Neural progenitor cell (in vitro differentiated cells): ENCODE results near the gene CDCA4.

Experiments used
- EZH2 ChIP-seq: fragments of 200-600 bp; sonication (generic); IDR thresholded peaks from 2 replicates; pipeline ENCODE4 v1.6.1; 2017; ENCODE audit warnings: antibody characterized with exemption, mild to moderate bottlenecking, moderate library complexity
- EZH2phosphoT487 ChIP-seq: fragments of 200-600 bp; sonication (generic); IDR thresholded peaks from 2 replicates; pipeline ENCODE4 v1.6.1; 2017; ENCODE audit warnings: antibody characterized with exemption
- TF ChIP-seq, protein P1 (sequence below): fragments of 200-600 bp; sonication (generic); IDR thresholded peaks from 2 replicates; pipeline ENCODE4 v1.5.1; 2017; ENCODE audit warnings: antibody characterized with exemption, mild to moderate bottlenecking

DNA sequence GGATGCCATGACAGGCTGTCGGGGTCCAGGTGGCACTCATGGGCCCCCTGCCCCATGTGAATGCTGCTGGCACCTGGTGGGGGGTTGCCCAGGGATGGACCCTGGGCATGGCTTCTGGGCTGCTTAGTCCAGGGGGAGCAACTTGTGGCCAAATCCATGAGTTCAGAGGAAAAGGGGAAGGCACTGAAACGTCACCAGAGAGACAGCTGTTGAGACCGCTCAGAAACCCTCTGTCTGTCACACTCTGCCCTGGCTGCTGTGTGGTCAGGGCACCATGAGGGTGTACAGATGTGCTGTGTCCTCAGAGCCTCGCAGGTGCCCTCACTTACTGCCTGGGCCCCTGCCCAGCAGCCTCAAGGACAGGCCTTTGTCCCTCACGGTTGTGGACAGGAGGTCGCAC lies 25.9 kb downstream of the CDCA4 start:
- TF ChIP-seq, protein P1, sequence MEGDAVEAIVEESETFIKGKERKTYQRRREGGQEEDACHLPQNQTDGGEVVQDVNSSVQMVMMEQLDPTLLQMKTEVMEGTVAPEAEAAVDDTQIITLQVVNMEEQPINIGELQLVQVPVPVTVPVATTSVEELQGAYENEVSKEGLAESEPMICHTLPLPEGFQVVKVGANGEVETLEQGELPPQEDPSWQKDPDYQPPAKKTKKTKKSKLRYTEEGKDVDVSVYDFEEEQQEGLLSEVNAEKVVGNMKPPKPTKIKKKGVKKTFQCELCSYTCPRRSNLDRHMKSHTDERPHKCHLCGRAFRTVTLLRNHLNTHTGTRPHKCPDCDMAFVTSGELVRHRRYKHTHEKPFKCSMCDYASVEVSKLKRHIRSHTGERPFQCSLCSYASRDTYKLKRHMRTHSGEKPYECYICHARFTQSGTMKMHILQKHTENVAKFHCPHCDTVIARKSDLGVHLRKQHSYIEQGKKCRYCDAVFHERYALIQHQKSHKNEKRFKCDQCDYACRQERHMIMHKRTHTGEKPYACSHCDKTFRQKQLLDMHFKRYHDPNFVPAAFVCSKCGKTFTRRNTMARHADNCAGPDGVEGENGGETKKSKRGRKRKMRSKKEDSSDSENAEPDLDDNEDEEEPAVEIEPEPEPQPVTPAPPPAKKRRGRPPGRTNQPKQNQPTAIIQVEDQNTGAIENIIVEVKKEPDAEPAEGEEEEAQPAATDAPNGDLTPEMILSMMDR = no peak
- no peak for TF ChIP-seq EZH2
- no peak for TF ChIP-seq EZH2phosphoT487
